Stimulated activated naive CD8-positive, alpha-beta T cell treated with anti-CD3 and anti-CD28 coated beads, Interleukin-15, Interleukin-2, amounts not matched to agents 100 U/mL and 50 U/mL, for 24 hours (primary cell): ENCODE results near the gene PRDM4.

Experiments
- ATAC-seq: fragments of 150-1000 bp; cut with Tn5 transposase; one replicate; pipeline ENCODE4 v1.10.0; 2021
- DNase-seq: peaks from one replicate; pipeline ENCODE4 v3.0.0; 2021

Gene PRDM4, protein sequence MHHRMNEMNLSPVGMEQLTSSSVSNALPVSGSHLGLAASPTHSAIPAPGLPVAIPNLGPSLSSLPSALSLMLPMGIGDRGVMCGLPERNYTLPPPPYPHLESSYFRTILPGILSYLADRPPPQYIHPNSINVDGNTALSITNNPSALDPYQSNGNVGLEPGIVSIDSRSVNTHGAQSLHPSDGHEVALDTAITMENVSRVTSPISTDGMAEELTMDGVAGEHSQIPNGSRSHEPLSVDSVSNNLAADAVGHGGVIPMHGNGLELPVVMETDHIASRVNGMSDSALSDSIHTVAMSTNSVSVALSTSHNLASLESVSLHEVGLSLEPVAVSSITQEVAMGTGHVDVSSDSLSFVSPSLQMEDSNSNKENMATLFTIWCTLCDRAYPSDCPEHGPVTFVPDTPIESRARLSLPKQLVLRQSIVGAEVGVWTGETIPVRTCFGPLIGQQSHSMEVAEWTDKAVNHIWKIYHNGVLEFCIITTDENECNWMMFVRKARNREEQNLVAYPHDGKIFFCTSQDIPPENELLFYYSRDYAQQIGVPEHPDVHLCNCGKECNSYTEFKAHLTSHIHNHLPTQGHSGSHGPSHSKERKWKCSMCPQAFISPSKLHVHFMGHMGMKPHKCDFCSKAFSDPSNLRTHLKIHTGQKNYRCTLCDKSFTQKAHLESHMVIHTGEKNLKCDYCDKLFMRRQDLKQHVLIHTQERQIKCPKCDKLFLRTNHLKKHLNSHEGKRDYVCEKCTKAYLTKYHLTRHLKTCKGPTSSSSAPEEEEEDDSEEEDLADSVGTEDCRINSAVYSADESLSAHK

DNA sequence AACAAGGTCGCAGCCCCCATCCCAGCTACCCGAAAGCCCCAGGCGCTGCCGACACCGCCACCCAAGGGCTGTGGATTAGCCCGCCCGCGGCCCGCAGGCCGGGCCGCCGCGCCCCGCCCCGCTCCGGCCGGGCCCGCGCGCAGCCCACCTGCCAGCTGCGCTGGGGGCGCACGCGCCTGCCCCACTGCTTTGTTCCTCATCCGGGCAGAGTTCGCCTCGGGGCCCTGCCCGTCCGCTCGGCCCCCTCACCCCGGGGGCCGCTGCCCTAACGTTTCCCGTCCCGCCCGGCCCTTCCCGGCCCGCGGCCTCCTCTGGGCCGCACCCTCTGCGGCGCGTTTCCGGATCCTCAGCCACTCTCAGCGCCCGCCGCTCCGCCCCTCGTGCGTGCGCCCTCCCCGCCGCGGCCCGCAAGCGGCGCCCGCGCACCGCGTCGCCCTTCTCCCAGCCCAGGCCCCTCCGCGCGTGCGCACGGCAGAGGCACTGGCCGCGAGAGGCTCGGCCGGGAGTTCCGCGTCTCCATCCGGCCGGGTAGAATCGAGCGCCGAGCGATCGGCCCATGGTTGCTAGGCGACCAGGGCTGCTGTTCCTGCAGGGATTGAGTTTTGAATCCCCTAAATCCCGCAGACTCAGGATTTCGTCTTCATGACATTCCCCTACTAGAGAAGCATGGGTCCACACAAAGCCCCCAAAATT is at the start of gene PRDM4:
Gene PRDM4, minus strand, starts transcription at position 329 of the 693 bp plus-strand sequence. CDS start 622 bp downstream, outside the sequence.
- peak; percentile 92 for DNase-seq
- peak; percentile 96 for ATAC-seq

DNA sequence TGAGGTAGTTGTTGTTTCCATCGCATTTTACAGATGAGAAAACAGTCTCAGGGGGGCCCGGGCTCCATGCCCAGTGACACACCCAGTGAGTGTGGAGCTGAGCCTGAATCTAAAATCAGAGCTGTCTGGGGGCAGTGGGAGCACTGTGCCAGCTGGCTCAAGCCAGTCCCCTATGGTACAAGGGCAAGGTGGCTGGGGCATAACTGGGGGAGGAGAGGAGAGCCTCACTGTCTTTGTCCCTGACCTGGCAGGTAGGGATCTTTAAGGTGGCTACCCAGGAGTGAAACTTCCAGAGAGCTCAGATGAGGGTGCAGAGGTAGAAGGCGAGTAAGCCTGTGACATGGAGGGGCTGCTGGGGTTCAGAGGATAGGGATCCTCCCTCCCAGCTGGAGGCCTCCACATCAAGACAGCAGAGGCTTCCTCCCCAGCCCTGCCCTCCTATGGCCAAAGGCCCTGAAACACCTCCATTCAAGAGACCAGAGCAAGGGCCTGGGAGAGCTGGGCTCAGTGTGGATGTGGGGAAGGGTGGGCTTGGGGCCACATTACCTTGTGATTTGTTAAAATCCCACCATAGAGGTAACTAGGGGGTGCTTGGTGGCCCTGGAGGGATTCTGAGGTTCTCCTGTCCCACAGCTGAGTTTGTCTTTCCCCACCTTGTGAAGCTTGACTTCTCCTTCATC is 46.7 kb upstream of the PRDM4 start:
- DNase-seq (no peak), ATAC-seq (no peak)

GRCh38 chr12:107805488-107806180 is 44.7 kb upstream of the PRDM4 start:
- ATAC-seq (no peak), DNase-seq (no peak)

DNA sequence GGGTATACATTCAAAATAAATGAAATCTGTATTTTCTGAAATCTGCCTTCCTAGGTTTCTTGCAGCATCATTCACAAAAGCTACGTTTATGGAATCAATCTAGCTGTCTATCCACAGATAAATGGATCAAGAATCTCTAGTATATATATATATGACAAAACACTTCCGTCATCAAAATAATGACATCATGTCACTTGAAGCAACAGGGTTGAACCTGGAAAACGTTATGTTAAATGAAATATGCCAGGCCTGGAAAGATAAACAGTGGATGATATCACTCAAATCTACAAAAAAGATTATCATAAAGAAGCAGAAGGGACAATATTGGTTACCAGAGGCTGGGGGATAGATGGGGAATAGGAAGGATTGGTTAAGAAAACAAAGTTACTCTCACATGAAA is 42.2 kb upstream of the PRDM4 start:
- DNase-seq, result no peak
- ATAC-seq, result no peak

GRCh38 chr12:107801150-107801549 is 40.2 kb upstream of the PRDM4 start:
- ATAC-seq, result no peak
- no peak for DNase-seq

- no peak for ATAC-seq
- DNase-seq, result no peak
Observed at GRCh38 chr12:107798580-107798979, 37.6 kb upstream of the PRDM4 start.

DNA sequence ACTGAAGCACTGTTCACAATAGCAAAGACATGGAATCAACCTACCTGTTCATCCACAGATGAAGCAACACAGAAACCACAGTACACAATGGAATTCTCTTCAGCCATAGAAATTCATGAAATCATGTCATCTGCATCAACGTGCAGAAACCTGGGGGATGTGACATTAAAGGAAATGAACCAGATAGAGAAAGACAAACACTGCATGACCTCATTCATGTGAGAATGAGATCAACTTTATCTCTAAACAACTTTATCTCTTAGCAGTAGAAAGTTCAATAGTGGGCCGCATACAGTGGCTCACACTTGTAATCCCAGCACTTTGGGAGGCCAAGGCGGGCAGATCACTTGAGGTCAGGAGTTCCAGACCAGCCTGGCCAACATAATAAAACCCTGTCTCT is 33.5 kb upstream of the PRDM4 start:
- DNase-seq (no peak), ATAC-seq (no peak)

DNA sequence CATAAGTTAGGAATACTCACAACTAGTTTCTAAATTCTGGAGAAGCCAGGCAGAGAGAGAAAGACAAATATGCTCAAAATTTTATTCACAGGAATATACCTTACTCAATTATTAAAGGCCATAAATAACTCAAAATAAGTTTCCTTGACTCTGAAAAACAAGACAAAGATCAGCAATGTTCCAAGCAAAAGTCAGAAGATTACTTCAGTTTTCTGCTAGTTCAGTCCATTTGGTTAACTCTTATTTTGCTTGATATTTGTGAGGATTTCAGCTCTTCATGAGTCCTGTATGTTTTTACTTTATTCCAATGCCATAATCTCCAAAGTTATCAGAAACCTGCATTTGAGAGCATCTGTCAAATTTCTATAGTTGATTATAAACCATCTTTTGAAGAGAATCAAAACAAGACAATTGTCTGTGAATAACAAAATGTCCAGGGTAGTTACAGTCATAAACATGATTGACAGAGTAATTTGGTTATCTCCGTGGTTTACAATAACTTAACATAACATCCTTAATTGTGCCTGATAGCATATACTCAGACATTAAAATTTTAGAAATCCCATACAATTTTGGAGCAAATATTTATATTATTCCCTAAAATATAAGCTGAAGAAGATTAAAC is 30.6 kb upstream of the PRDM4 start:
- no peak for DNase-seq
- no peak for ATAC-seq

DNA sequence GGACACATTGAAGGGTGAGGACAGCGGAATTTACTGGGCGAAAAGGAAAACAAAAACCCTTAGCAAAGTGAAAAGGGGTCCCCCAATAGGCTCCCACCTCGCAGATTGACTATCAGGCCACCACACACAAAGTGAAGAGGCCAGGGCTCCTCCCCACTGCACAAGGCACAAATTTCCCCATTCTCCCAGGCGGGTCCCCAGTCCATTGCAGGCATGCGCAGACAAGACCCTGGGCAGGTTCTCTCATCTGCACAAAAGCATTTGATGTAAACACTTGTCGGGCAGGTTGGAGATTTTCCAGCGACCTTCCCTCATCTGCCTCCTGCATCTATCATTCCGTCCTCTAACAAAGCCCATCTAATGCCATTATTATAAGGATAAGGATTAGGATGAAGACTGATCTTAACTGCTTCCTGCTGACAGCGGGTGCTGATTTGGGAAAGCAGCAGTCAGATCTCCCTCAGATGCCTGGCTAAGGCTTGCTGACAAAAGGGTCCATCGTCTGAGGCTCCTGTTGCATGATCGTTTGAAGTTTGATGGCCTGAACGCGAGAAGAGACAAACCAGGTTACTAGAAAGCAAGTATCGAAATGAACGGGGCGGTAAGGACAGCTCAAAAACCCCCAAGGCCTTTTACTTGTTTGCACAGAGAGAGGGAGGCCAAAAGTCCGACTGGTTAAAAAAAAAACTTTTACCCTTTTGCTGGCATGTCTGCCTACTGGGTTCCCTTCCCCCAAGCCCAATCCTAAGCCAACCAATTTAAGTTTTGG is 27.9 kb upstream of the PRDM4 start:
- DNase-seq (no peak), ATAC-seq (no peak)

GRCh38 chr12:107788281-107788680 is 27.3 kb upstream of the PRDM4 start:
- ATAC-seq, result no peak

GRCh38 chr12:107783406-107784376 is 22.8 kb upstream of the PRDM4 start:
- no peak for ATAC-seq
- no peak for DNase-seq

More at GRCh38 chr12:107788281-107788680, 27.3 kb upstream of the PRDM4 start:
- no peak for DNase-seq

GRCh38 chr12:107782067-107782466 is 21.1 kb upstream of the PRDM4 start:
- no peak for DNase-seq
- no peak for ATAC-seq

DNA sequence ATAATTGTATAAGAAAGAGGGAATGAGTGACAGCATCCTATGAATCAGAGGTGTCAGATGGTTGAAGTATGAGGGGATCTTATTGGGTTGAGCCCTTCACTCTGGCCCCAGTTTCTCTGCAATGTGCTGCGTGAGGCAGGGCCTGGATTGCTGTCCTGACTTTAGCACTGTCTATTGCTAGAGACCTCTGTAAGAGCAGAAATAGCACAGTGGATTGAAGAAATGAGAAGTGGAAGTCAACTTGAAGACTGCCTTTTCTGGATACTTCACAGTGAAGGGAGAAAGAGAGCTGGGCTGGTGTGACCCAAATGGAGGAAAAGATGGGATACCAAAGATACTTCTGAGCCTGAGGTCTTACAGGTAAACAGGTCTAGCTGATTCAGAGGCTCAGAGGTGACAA is 19.4 kb upstream of the PRDM4 start:
- DNase-seq (no peak), ATAC-seq (no peak)

- ATAC-seq (no peak), DNase-seq (no peak)
Observed at GRCh38 chr12:107779077-107779831, 18.3 kb upstream of the PRDM4 start.

GRCh38 chr12:107778383-107779025 is 17.6 kb upstream of the PRDM4 start:
- no peak for DNase-seq
- ATAC-seq, result no peak

GRCh38 chr12:107776171-107776570 is 15.2 kb upstream of the PRDM4 start:
- no peak for ATAC-seq
- no peak for DNase-seq

DNA sequence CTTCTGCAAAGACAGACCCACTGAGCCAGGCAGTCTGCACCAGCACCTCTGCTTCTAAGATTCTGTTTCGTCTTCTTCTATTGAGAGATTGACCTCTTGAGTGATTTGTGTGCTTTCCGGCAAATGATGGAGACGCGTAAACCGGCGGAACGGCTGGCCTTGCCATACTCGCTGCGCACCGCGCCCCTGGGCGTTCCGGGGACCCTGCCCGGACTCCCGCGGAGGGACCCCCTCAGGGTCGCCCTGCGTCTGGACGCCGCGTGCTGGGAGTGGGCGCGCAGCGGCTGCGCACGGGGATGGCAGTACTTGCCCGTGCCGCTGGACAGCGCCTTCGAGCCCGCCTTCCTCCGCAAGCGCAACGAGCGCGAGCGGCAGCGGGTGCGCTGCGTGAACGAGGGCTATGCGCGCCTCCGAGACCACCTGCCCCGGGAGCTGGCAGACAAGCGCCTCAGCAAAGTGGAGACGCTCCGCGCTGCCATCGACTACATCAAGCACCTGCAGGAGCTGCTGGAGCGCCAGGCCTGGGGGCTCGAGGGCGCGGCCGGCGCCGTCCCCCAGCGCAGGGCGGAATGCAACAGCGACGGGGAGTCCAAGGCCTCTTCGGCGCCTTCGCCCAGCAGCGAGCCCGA is 14.3 kb upstream of the PRDM4 start:
- ATAC-seq, result no peak
- DNase-seq, result peak; percentile 22
